Adrenal gland (tissue), 5 donors: Measurements from ENCODE around the gene CHST11.

Source experiments
- CTCF ChIP-seq, 6 experiments: fragments of 450-650 bp in 4 of 6; fragments of 200-600 bp in 2 of 6; sonication (generic) in 1 of 6; IDR thresholded peaks; 1 replicate in 5 of 6; 2 replicates in 1 of 6; pipeline versions ENCODE4 v1.5.1 to v1.8.0; 2016 to 2021; ENCODE audit warnings: antibody characterized with exemption in 6 of 6, mild to moderate bottlenecking in 2 of 6, moderate library complexity in 1 of 6
- POLR2A ChIP-seq, 2 donors: fragments of 450-650 bp; IDR thresholded peaks; one replicate each; pipeline ENCODE4 v1.6.1; 2017; ENCODE audit warnings: antibody characterized with exemption in 2 of 2, mild to moderate bottlenecking in 2 of 2, moderate library complexity in 1 of 2
- donor health status: DM: no; HTN: no; CAD: no.

GRCh38 chr12:104599272-104600035, 142.7 kb downstream of the CHST11 start:
- no peak for TF ChIP-seq CTCF (IDR thresholded peaks at IDR 0.05)
- no peak for TF ChIP-seq POLR2A (IDR thresholded peaks at IDR 0.05)
